ENCODE results near the gene CD7.
"Not testable (repeated sequence)": the region's sequence is repeated elsewhere in the genome, so short reads cannot be mapped to it uniquely, and the experiment has no call there.

The CD7 gene

DNA sequence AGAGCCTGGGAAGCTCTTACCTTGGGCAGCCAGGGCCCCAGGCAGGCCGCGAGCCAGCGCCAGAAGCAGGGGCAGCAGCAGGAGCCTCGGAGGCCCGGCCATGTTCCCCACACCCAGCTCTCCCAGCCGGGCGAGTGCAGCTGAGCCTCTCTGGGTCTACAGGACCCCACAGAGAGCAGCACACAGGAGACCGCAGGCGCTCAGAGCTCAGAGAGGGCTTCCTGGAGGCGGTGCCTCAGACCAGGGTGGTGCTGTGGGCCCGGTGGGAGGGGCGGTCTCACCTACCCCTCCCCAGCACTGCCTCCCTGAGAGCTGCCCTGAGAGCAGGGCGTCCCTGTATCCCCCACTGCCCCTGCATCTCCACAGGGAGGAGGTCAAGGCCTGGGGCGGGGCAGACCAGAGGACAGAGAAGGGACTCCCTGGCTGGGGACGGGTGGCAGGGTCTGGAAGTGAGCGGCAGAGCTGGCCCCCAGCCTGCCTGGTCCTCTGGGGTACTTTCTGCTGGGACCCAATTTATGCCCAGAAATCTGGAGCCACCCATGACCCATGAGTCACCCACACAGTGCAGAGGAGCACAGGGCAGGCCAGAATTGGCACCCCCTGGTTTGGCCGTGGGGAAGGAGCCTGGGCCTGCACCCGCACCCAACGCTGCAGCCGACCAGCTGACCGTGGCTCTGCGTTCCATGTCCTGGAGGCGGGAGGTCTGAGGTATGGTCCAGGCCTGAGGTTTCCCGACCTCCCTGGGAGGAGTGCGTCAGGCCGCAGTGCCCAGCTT is at the start of gene CD7:
CD7 (minus strand) TSS at position 215 of the 775 bp plus-strand sequence; CDS start at position 102, 113 bp downstream.
- no peaks in the 10 kb centered on the region for H3K79me2 ChIP-seq (ENCODE audit: insufficient read depth, low read depth)
- H3K36me3 ChIP-seq (ENCODE audit: insufficient read depth): no peaks in the 10 kb centered on the region
- TF ChIP-seq, protein P1, sequence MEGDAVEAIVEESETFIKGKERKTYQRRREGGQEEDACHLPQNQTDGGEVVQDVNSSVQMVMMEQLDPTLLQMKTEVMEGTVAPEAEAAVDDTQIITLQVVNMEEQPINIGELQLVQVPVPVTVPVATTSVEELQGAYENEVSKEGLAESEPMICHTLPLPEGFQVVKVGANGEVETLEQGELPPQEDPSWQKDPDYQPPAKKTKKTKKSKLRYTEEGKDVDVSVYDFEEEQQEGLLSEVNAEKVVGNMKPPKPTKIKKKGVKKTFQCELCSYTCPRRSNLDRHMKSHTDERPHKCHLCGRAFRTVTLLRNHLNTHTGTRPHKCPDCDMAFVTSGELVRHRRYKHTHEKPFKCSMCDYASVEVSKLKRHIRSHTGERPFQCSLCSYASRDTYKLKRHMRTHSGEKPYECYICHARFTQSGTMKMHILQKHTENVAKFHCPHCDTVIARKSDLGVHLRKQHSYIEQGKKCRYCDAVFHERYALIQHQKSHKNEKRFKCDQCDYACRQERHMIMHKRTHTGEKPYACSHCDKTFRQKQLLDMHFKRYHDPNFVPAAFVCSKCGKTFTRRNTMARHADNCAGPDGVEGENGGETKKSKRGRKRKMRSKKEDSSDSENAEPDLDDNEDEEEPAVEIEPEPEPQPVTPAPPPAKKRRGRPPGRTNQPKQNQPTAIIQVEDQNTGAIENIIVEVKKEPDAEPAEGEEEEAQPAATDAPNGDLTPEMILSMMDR (conservative IDR thresholded peaks at IDR 0.05; ENCODE audit: low read depth, low read length): no peak
- H2AFZ ChIP-seq (ENCODE audit: low read depth): no peak within 1 kb of the TSS
- H3K4me1 ChIP-seq (ENCODE audit: low read depth, poor library complexity, severe bottlenecking): peaks cover 22% of the 10 kb centered on the region
- no peaks in the 10 kb centered on the region for H4K20me1 ChIP-seq (ENCODE audit: insufficient read depth)
- H3K4me3 ChIP-seq (IDR thresholded peaks at IDR 0.05; ENCODE audit: insufficient read depth, low read depth, low read length): no peak within 1 kb of the TSS
- H3K9ac ChIP-seq: no peak within 1 kb of the TSS
- H3K4me2 ChIP-seq: no peak within 1 kb of the TSS
- H3K27me3 ChIP-seq (ENCODE audit: insufficient read depth, low read depth): peaks cover 67% of the 10 kb centered on the region
- no peak within 1 kb of the TSS for H3K27ac ChIP-seq

DNA sequence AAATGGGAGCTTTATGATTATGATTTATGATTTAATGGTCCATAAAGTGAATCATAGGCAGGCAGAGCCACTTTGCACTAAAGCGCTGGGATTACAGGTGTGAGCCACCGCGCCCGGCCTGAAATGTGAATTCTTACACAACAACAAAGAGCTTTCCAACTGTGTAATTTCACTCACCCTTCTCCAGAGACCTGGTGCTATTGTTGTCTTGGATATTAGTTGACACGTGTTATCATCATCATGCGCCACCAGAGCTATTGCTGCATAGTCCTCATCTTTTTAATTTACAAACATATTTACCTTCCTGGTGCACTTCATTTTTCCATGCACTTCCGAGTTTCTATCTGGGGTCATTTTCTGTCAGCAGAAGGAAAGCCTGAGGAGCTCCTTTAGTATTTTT is 49.3 kb upstream of the CD7 start:
- no peaks in the 10 kb centered on the region for H4K20me1 ChIP-seq (ENCODE audit: insufficient read depth)
- H3K27ac ChIP-seq: no peak overlapping the region
- H3K9ac ChIP-seq: no peak overlapping the region
- TF ChIP-seq, protein P1 (conservative IDR thresholded peaks at IDR 0.05; ENCODE audit: low read depth, low read length): no peak
- no peak overlapping the region for H3K4me2 ChIP-seq
- no peak overlapping the region for H3K4me3 ChIP-seq (IDR thresholded peaks at IDR 0.05; ENCODE audit: insufficient read depth, low read depth, low read length)
- no peak overlapping the region for H2AFZ ChIP-seq (ENCODE audit: low read depth)
- H3K79me2 ChIP-seq (ENCODE audit: insufficient read depth, low read depth): no peaks in the 10 kb centered on the region
- peaks cover 65% of the 10 kb centered on the region for H3K4me1 ChIP-seq (ENCODE audit: low read depth, poor library complexity, severe bottlenecking)
- H3K27me3 ChIP-seq (ENCODE audit: insufficient read depth, low read depth): no peaks in the 10 kb centered on the region
- no peaks in the 10 kb centered on the region for H3K36me3 ChIP-seq (ENCODE audit: insufficient read depth)

DNA sequence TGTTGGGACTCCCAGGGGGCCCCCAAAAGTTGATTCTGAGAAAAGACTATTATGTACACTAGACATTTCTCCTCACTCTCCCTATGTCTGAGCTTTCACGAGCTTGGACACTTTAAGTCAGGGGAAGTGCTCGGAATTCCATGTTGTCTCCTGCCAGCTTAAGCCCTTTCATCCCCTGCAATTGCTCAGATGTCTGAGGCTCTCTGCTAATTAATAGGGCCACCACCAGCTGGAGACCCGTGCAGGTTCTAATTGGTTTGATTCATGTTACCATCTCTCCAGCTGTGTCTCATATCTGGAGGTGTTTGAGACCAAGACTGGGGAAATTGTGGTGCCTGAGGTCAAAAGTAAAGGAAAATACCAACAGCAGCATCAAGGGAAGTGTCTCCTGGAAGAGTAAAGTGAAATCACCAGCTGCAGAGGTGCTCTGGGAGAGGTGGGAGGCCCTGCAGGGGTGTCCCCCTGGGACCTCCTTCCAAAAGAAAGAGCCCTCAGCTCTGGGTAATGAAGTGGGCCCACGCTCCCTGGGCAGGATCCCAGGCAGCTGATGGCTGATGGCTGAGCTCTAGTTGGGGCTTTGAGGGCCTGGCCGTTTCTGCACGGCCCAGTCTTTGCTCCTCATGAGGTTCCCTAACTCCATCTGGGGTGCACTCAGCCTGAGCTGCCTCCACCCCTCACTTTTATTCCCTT is 48.3 kb upstream of the CD7 start:
- Histone ChIP-seq H3K9ac (no peak overlapping the region), H3K4me3 (IDR thresholded peaks at IDR 0.05; ENCODE audit: insufficient read depth, low read depth, low read length) (no peak overlapping the region), H4K20me1 (ENCODE audit: insufficient read depth) (no peaks in the 10 kb centered on the region), H3K36me3 (ENCODE audit: insufficient read depth) (no peaks in the 10 kb centered on the region), H2AFZ (ENCODE audit: low read depth) (peak overlapping the region; percentile 28; the same call in 1 of the 2 replicates), H3K27ac (0 out of 2 replicates have a peak overlapping the region, but pooled peaks have one; percentile 8), H3K4me2 (no peak overlapping the region), H3K79me2 (ENCODE audit: insufficient read depth, low read depth) (no peaks in the 10 kb centered on the region), H3K27me3 (ENCODE audit: insufficient read depth, low read depth) (no peaks in the 10 kb centered on the region), H3K4me1 (ENCODE audit: low read depth, poor library complexity, severe bottlenecking) (peaks cover 59% of the 10 kb centered on the region)
- TF ChIP-seq, protein P1 (conservative IDR thresholded peaks at IDR 0.05; ENCODE audit: low read depth, low read length): no peak

DNA sequence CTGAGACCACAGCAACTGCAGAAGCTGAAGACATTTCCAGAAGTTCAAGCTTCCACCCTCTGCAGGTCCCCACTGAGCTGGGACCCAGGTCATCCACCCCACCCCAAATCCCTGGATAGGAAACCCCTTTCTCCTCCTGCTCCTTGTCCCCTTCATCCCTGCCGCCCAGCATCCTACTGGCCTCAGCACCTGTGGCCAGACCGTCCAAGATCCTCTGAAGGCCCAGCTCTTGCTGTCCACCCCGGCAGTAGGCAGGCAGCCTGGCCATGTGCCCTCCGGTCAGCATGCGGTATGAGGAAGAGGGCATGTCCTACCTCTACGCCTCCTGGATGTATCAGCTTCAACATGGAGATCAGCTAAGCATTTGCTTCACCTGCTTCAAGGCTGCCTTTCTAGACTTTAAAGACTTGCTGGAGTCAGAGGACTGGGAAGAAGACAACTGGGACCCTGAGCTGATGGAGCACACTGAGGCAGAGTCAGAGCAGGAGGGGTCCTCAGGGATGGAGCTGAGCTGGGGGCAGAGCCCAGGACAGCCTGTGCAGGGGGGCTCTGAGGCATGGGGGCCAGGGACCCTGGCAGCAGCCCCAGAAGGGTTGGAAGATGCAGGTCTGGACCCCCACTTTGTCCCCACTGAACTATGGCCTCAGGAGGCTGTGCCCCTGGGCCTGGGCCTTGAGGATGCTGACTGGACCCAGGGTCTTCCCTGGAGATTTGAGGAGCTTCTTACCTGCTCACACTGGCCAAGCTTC is 44.7 kb upstream of the CD7 start:
- Histone ChIP-seq H3K4me2 (no peak overlapping the region), H3K27me3 (ENCODE audit: insufficient read depth, low read depth) (no peaks in the 10 kb centered on the region; the same call in 1 of the 2 replicates), H3K4me1 (ENCODE audit: low read depth, poor library complexity, severe bottlenecking) (peaks cover 57% of the 10 kb centered on the region), H3K9ac (no peak overlapping the region), H2AFZ (ENCODE audit: low read depth) (no peak overlapping the region), H3K4me3 (IDR thresholded peaks at IDR 0.05; ENCODE audit: insufficient read depth, low read depth, low read length) (no peak overlapping the region), H3K36me3 (ENCODE audit: insufficient read depth) (no peaks in the 10 kb centered on the region), H4K20me1 (ENCODE audit: insufficient read depth) (no peaks in the 10 kb centered on the region), H3K79me2 (ENCODE audit: insufficient read depth, low read depth) (no peaks in the 10 kb centered on the region), H3K27ac (no peak overlapping the region)
- TF ChIP-seq, protein P1 (conservative IDR thresholded peaks at IDR 0.05; ENCODE audit: low read depth, low read length): no peak

DNA sequence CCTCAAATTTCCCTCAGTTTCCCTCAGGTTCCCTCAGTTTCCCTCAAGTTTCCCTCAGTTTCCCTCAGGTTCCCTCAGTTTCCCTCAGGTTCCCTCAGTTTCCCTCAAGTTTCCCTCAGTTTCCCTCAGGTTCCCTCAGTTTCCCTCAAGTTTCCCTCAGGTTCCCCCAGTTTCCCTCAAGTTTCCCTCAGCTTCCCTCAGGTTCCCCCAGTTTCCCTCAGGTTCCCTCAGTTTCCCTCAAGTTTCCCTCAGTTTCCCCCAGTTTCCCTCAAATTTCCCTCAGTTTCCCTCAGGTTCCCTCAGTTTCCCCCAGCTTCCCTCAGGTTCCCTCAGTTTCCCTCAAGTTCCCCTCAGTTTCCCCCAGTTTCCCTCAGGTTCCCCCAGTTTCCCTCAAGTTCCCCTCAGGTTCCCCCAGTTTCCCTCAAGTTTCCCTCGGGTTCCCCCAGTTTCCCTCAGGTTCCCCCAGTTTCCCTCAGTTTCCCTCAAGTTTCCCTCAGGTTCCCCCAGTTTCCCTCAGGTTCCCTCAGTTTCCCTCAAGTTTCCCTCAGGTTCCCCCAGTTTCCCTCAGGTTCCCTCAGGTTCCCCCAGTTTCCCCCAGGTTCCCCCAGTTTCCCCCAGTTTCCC is 42.2 kb upstream of the CD7 start:
- not testable (repeated sequence) for H3K27ac ChIP-seq; H3K79me2 ChIP-seq (ENCODE audit: insufficient read depth, low read depth); H3K4me2 ChIP-seq; H3K4me3 ChIP-seq (IDR thresholded peaks at IDR 0.05; ENCODE audit: insufficient read depth, low read depth, low read length); H4K20me1 ChIP-seq (ENCODE audit: insufficient read depth); H3K9ac ChIP-seq; H3K27me3 ChIP-seq (ENCODE audit: insufficient read depth, low read depth); H3K36me3 ChIP-seq (ENCODE audit: insufficient read depth); H2AFZ ChIP-seq (ENCODE audit: low read depth)
- peaks cover 60% of the 10 kb centered on the region for H3K4me1 ChIP-seq (ENCODE audit: low read depth, poor library complexity, severe bottlenecking)
